ENCODE results near the gene PDZD2.

DNA sequence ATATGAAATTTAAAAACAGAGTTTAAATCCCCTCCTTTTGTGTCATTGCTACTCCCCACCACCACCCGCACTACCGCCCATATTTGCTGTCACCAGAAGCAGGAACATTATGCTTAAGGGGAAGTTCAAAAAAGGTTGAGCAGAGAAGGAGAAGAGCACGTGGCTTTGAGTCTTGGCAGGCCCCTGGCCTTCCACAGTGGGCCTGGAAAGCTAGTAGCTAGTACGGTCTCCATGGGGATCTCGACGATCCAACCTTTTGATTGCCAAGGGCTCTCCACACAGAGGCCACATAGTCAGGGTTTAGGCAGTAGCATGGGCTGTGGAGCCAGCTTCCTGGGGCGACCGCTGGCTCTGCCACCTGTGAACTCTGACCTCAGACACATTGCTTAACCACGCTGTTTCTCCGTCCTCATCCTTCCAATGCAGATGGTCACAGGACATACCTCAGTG is 445.1 kb downstream of the PDZD2 start:
- TF ChIP-seq, protein P1, sequence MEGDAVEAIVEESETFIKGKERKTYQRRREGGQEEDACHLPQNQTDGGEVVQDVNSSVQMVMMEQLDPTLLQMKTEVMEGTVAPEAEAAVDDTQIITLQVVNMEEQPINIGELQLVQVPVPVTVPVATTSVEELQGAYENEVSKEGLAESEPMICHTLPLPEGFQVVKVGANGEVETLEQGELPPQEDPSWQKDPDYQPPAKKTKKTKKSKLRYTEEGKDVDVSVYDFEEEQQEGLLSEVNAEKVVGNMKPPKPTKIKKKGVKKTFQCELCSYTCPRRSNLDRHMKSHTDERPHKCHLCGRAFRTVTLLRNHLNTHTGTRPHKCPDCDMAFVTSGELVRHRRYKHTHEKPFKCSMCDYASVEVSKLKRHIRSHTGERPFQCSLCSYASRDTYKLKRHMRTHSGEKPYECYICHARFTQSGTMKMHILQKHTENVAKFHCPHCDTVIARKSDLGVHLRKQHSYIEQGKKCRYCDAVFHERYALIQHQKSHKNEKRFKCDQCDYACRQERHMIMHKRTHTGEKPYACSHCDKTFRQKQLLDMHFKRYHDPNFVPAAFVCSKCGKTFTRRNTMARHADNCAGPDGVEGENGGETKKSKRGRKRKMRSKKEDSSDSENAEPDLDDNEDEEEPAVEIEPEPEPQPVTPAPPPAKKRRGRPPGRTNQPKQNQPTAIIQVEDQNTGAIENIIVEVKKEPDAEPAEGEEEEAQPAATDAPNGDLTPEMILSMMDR (IDR thresholded peaks at IDR 0.05) = no peak
- TF ChIP-seq POLR2A (IDR thresholded peaks at IDR 0.05) = no peak

All from testis (tissue), 2 donors.